SU-DHL-6 (cell line): ENCODE measurements around the gene RPP14.

Experiments
- EZH2phosphoT487 ChIP-seq: fragments of 200-600 bp; sonication (generic), shearing (Covaris generic); conservative IDR thresholded peaks from 2 replicates; pipeline ENCODE4 v1.6.1; 2018; ENCODE audit warnings: mild to moderate bottlenecking, antibody characterized with exemption, low read length, moderate library complexity, mixed read lengths
- TF ChIP-seq, protein P1 (sequence below): fragments of 200-600 bp; sonication (generic); IDR thresholded peaks from one replicate; pipeline ENCODE4 v1.5.1; 2017; ENCODE audit warnings: antibody characterized with exemption, mild to moderate bottlenecking, low read length, moderate library complexity; ENCODE audit not compliant: insufficient read depth, poor library complexity, severe bottlenecking

DNA sequence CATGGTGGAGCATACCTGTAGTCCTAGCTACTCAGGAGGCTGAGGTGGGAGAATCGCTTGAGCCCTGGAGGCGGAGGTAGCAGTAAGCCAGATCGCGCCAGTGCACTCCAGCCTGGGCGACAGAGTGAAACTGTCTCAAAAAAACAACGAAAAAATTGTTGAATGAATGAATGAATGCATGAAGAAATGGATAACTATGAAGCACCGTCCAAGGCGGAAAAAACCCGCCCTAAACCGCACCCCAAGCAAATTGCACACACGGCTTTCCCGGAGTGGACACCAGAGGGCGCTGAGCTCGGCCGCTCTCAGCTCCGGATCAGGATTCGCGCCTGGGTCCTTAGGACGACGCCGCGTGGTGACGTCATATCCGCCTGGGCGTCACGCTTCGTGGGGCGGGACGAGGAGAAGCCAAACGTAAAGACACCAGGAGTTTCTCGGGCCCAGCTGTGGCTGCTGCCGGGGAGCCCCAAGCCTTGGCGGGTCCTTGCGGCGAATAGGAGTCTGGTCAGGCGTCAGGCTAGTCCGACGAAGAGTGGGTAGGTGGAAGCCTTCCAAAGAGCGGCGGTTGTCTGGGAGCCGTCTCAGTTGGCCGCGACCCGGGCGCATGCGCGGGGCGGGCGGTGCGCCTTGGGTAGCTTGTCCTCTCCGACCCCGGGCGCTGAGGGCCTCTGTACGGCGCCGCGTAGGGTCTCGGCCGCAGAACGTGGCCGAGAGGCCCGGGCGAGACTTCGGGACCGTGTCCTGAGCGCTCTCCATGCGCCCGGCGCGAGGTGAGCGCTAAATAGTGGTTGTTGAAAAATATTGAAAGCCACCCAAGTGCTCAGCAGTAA, at the start of gene RPP14, which contains the start of gene HTD2:
- TF ChIP-seq, protein P1, sequence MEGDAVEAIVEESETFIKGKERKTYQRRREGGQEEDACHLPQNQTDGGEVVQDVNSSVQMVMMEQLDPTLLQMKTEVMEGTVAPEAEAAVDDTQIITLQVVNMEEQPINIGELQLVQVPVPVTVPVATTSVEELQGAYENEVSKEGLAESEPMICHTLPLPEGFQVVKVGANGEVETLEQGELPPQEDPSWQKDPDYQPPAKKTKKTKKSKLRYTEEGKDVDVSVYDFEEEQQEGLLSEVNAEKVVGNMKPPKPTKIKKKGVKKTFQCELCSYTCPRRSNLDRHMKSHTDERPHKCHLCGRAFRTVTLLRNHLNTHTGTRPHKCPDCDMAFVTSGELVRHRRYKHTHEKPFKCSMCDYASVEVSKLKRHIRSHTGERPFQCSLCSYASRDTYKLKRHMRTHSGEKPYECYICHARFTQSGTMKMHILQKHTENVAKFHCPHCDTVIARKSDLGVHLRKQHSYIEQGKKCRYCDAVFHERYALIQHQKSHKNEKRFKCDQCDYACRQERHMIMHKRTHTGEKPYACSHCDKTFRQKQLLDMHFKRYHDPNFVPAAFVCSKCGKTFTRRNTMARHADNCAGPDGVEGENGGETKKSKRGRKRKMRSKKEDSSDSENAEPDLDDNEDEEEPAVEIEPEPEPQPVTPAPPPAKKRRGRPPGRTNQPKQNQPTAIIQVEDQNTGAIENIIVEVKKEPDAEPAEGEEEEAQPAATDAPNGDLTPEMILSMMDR = peak; percentile 84
- no peak for TF ChIP-seq EZH2phosphoT487
